Subcutaneous adipose tissue (tissue), 4 donors: ENCODE data around the gene NELL1. TPM values are rescaled to one million over a fixed set of nuclear protein-coding genes. Genes with fewer than 3 reads are reported as not detected.

Experiments used
- CTCF ChIP-seq: fragments of 450-650 bp; IDR thresholded peaks from one replicate; pipeline ENCODE4 v1.5.1; 2016; ENCODE audit warnings: low read depth, mild to moderate bottlenecking, control low read depth, antibody characterized with exemption, moderate library complexity
- total RNA-seq, 4 donors: library from RNA; depleted of rRNA; stranded (reverse); fragments of >200 nt; gene quantifications; one replicate each; pipeline ENCODE4 v1.1.0, GENCODE V29; 2016

NELL1 gene
- total RNA-seq, 4 donors from 2014 or later, result not detected

- TF ChIP-seq CTCF, result no peak
Observed at GRCh38 chr11:21133244-21133643, 463.9 kb downstream of the NELL1 start.

- no peak for TF ChIP-seq CTCF
Observed at GRCh38 chr11:21133722-21134121, 464.3 kb downstream of the NELL1 start.

- TF ChIP-seq CTCF, result no peak
Observed at GRCh38 chr11:21137803-21138202, 468.4 kb downstream of the NELL1 start.

GRCh38 chr11:21142007-21142406 lies 472.6 kb downstream of the NELL1 start:
- TF ChIP-seq CTCF, result no peak

GRCh38 chr11:21144531-21144930 lies 475.1 kb downstream of the NELL1 start:
- TF ChIP-seq CTCF, result no peak

- no peak for TF ChIP-seq CTCF
Observed at GRCh38 chr11:21148376-21148775, 479.0 kb downstream of the NELL1 start.

- TF ChIP-seq CTCF, result no peak
Observed at GRCh38 chr11:21160140-21160539, 490.8 kb downstream of the NELL1 start.
